HepG2 (cell line): Measurements from ENCODE around the gene LRRN4CL. TPM values are rescaled to one million over a fixed set of nuclear protein-coding genes. Genes with fewer than 3 reads are reported as not detected.

Experiments used
- DPF2 ChIP-seq: sonication (generic); formaldehyde crosslinking; IDR thresholded peaks from 2 replicates; pipeline ENCODE4 v1.4.0; 2020; ENCODE audit warnings: mild to moderate bottlenecking, low read depth, missing genetic modification reagents, borderline replicate concordance
- DR1 ChIP-seq: sonication (generic); formaldehyde crosslinking; IDR thresholded peaks from 2 replicates; pipeline ENCODE4 v1.8.0; 2021; ENCODE audit warnings: mild to moderate bottlenecking, missing genetic modification reagents, inconsistent platforms
- KDM2A ChIP-seq: sonication (generic); formaldehyde crosslinking; IDR thresholded peaks from 2 replicates; pipeline ENCODE4 v1.4.0; 2020; ENCODE audit warnings: low read depth, missing genetic modification reagents, borderline replicate concordance
- NCOA1 ChIP-seq: sonication (generic); formaldehyde crosslinking; IDR thresholded peaks from 2 replicates; pipeline ENCODE4 v1.9.0; 2021; ENCODE audit warnings: missing genetic modification reagents
- RCOR2 ChIP-seq: IDR thresholded peaks from 2 replicates; pipeline ENCODE4 v1.6.1; 2016; ENCODE audit warnings: missing biosample characterization, missing genetic modification reagents
- SMARCE1 ChIP-seq: fragments of 450-650 bp; IDR thresholded peaks from 2 replicates; pipeline ENCODE4 v1.6.1; 2017; ENCODE audit warnings: borderline replicate concordance
- WIZ ChIP-seq: sonication (generic); formaldehyde crosslinking; IDR thresholded peaks from 2 replicates; pipeline ENCODE4 v1.5.1; 2020; ENCODE audit warnings: mild to moderate bottlenecking, missing genetic modification reagents
- ZFP1 ChIP-seq: IDR thresholded peaks from 2 replicates; pipeline ENCODE4 v1.6.1; 2016
- ZNF407 ChIP-seq: sonication (generic); formaldehyde crosslinking; IDR thresholded peaks from one replicate; pipeline ENCODE4 v1.5.1; 2020; ENCODE audit warnings: mild to moderate bottlenecking, missing genetic modification reagents; ENCODE audit errors: not compliant biosample characterization
- ZNF414 ChIP-seq: sonication (generic); formaldehyde crosslinking; IDR thresholded peaks from 2 replicates; pipeline ENCODE4 v1.5.0; 2020; ENCODE audit warnings: missing genetic modification reagents
- ZNF513 ChIP-seq: sonication (generic); formaldehyde crosslinking; conservative IDR thresholded peaks from 2 replicates; pipeline ENCODE4 v1.5.0; 2020; ENCODE audit warnings: missing genetic modification reagents
- ZNF552 ChIP-seq: sonication (generic); formaldehyde crosslinking; IDR thresholded peaks from 2 replicates; pipeline ENCODE4 v1.9.0; 2022; ENCODE audit warnings: missing genetic modification reagents, mild to moderate bottlenecking, borderline replicate concordance
- ZNF850 ChIP-seq: sonication (generic); formaldehyde crosslinking; conservative IDR thresholded peaks from 2 replicates; pipeline ENCODE4 v1.9.0; 2021; ENCODE audit warnings: mild to moderate bottlenecking, missing genetic modification reagents
- ZXDC ChIP-seq: sonication (generic); formaldehyde crosslinking; IDR thresholded peaks from 2 replicates; pipeline ENCODE4 v1.5.0; 2020; ENCODE audit warnings: mild to moderate bottlenecking, missing genetic modification reagents
- polyA plus RNA-seq, 8 experiments: library from polyadenylated mRNA; depleted of rRNA in 3 of 8; stranded (reverse) in 7 of 8; unstranded in 1 of 8; fragments of >200 nt; fragmentation: Illumina TruSeq in 4 of 8; extraction: Trizol in 4 of 8; gene quantifications; 2 replicates each; pipeline versions ENCODE4 v1.2.1 to v1.2.3, GENCODE V29; 2011 to 2016; ENCODE audit warnings: low read depth in 4 of 8, missing spikeins in 1 of 8, mixed read lengths in 1 of 8; ENCODE audit not compliant: insufficient read depth in 1 of 8
- total RNA-seq, 5 experiments: library from RNA; depleted of rRNA; stranded (reverse); fragments of >200 nt; fragmentation: Illumina TruSeq; extraction: Trizol; gene quantifications; 2 replicates each; pipeline ENCODE4 v1.2.3, GENCODE V29; 2016; ENCODE audit warnings: low read depth in 1 of 5

LRRN4CL gene
- total and polyA plus RNA-seq, 2 of the 13 experiments (the other 11 are each of a cell fraction or from before 2014, with no cell fraction given) = 0.11 TPM; not detected in 1

GRCh38 chr11:62645946-62646824 lies 43.1 kb downstream of the LRRN4CL start, which contains the start of gene GANAB (continued):
- TF ChIP-seq ZNF407 (CRISPR knock-in tag) (no peak), SMARCE1 (no peak), ZNF513 (CRISPR knock-in tag) (no peak), DR1 (CRISPR knock-in tag) (peak; percentile 64; the same call in 1 of the 2 replicates), ZNF850 (CRISPR knock-in tag) (no peak), NCOA1 (CRISPR knock-in tag) (peak; percentile 63; the same call in 1 of the 2 replicates), ZNF552 (no peak), ZXDC (CRISPR knock-in tag) (peak; percentile 29; the same call in 1 of the 2 replicates), RCOR2 (CRISPR knock-in tag) (no peak), WIZ (no peak), ZFP1 (CRISPR knock-in tag) (no peak), ZNF414 (CRISPR knock-in tag) (no peak), DPF2 (CRISPR knock-in tag) (no peak), KDM2A (CRISPR knock-in tag) (peak; percentile 98)
